Natural killer cell treated with Interleukin-12 subunit alpha and Interleukin-12 subunit beta and Interleukin-15 and Interleukin-18, amount 100 ng/mL, for 72 hours (primary cell): ENCODE measurements around the gene GRM8. TPM values are rescaled to one million over a fixed set of nuclear protein-coding genes. Genes with fewer than 3 reads are reported as not detected.

ENCODE experiments used
- ATAC-seq, 2 donors: fragments of 150-1000 bp; cut with Tn5 transposase in 1 of 2; sonication (Bioruptor Pico), chemical (Tn5 transposase) in 1 of 2; 2 replicates each; pipeline ENCODE4 v1.10.0; 2021
- DNase-seq: peaks from one replicate; pipeline ENCODE4 v3.0.0; 2022; ENCODE audit warnings: low spot score
- H3K27ac Mint-ChIP-seq, 2 donors: 1 replicate in 1 of 2; 2 replicates in 1 of 2; pipeline ENCODE4 v1.8.0; 2022; ENCODE audit warnings: mixed read lengths in 2 of 2, mild to moderate bottlenecking in 1 of 2, moderate library complexity in 1 of 2
- H3K27me3 Mint-ChIP-seq, 2 donors: 1 replicate in 1 of 2; 2 replicates in 1 of 2; pipeline ENCODE4 v1.8.0; 2022; ENCODE audit warnings: mixed read lengths in 2 of 2
- H3K36me3 Mint-ChIP-seq: one replicate; pipeline ENCODE4 v1.8.0; 2022; ENCODE audit warnings: mixed read lengths
- H3K4me1 Mint-ChIP-seq, 2 donors: 1 replicate in 1 of 2; 2 replicates in 1 of 2; pipeline ENCODE4 v1.8.0; 2022; ENCODE audit warnings: low read depth in 2 of 2, mixed read lengths in 2 of 2, mild to moderate bottlenecking in 1 of 2
- H3K4me3 Mint-ChIP-seq: one replicate; pipeline ENCODE4 v1.8.0; 2022; ENCODE audit warnings: mixed read lengths
- H3K9me3 Mint-ChIP-seq: 2 replicates; pipeline ENCODE4 v1.8.0; 2022; ENCODE audit warnings: mixed read lengths
- total RNA-seq, 2 donors: library from RNA; stranded (reverse); gene quantifications; one replicate each; pipeline ENCODE4 v1.2.3, GENCODE V29; 2022

The GRM8 gene
- total RNA-seq, 2 donors from 2014 or later = not detected

DNA sequence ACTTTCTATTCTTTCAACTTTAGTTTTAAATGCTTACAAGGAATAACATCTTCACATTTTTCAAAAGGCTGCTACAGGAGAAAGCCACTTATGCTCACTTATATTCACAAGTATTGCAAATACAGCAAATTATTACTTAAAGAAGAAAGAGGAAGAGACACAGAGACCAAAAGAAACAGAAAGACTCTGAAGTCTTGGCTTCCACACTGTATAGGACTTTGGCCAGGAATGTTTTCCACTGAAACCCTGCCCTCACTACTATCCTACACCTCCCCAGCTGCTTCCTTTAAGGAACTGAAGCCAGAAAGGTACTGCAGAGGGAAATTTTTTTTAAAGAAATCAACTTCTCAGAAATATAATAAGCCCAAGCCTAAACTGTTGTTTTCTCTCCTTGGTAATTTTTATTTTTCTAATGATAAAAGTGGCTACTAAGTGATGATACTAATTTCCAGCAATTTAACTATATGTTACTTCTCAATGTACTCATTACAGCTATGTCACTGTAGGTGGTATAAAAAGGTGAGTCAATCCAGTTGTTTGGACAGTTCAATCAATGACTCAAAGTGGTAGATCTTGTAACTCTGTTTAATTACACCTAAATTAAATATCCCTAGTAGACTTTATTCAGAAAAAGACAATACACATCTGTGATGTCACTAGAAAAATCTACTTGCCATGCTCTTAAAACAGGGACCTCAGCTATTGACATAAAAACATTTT, 231.6 kb downstream of the GRM8 start:
- Mint-ChIP-seq H3K9me3 (peaks cover 3% of the 10 kb centered on the region), H3K4me1 (no peaks in the 10 kb centered on the region), H3K36me3 (no peaks in the 10 kb centered on the region), H3K4me3 (no peak overlapping the region), H3K27ac (no peak overlapping the region), H3K27me3 (no peaks in the 10 kb centered on the region)
- no peak for DNase-seq
- no peak for ATAC-seq

DNA sequence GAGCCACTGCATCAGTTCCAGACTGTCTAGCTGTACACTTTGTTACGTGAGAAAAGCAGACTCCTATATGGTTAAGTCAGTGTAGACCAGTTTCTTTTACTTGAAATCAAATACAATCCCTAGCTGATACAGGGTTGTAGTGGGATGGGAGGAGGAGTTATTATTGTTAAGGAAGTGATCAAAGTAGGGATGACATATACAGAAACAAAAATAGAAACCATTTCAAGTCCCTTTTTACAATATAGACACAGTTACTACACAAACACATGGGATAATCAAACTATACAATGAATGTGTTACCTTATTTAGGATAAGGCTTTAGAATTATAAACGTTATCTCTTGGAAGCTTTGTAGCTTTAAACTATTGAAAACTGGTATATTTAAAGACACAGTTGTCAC, 233.9 kb downstream of the GRM8 start:
- H3K36me3 Mint-ChIP-seq = no peaks in the 10 kb centered on the region
- no peak overlapping the region for H3K4me3 Mint-ChIP-seq
- peaks cover 7% of the 10 kb centered on the region for H3K9me3 Mint-ChIP-seq

DNA sequence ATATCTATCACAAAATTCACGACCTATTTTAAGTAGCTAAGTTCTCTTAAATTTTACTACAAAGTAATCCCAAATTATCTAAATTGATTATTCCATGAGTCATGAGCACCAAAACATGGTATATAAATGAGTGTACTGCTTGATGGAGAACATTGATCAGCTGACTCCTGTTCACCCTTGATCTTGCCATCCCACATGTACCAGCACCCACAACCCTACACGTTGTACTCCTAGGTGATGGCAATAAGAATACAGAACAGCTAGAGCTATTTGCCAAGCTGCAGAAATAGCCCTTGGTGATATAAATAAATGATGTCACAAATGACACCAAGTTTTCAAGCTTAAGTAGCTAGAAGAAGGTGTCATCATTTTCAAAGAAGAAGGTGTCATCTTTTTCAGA, 235.5 kb downstream of the GRM8 start:
- Mint-ChIP-seq H3K36me3 (no peaks in the 10 kb centered on the region), H3K27me3 (no peaks in the 10 kb centered on the region), H3K4me1 (no peaks in the 10 kb centered on the region), H3K27ac (no peak overlapping the region), H3K4me3 (no peak overlapping the region), H3K9me3 (peaks cover 7% of the 10 kb centered on the region)
- DNase-seq (no peak), ATAC-seq (no peak)

More for the DNA sequence above, 233.9 kb downstream of the GRM8 start:
- Mint-ChIP-seq H3K27me3 (no peaks in the 10 kb centered on the region), H3K27ac (no peak overlapping the region), H3K4me1 (no peaks in the 10 kb centered on the region)
- ATAC-seq = no peak
- DNase-seq = no peak

DNA sequence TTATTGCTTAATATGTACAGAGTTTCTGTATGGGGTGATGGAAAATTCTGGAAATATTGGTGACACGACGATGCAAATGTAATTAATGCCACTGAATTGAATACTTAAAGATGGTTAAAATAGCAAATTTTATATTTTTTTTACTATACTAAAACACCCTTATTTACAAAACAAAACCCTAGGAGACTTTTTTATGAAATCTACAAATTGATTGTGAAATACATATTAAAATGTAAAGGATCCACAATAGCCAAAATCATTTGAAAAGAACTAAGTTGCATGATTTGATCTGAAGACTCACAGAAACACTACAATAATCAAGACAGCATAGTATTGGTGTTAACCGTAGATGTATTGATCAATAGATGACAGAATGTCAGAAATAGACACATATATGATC, 252.0 kb downstream of the GRM8 start:
- Mint-ChIP-seq H3K36me3 (no peaks in the 10 kb centered on the region), H3K9me3 (peaks cover 4% of the 10 kb centered on the region), H3K4me3 (no peak overlapping the region), H3K27me3 (peaks cover 0 to 4% of the 10 kb centered on the region in 2 donors), H3K27ac (no peak overlapping the region), H3K4me1 (no peaks in the 10 kb centered on the region)
- no peak for ATAC-seq
- no peak for DNase-seq

DNA sequence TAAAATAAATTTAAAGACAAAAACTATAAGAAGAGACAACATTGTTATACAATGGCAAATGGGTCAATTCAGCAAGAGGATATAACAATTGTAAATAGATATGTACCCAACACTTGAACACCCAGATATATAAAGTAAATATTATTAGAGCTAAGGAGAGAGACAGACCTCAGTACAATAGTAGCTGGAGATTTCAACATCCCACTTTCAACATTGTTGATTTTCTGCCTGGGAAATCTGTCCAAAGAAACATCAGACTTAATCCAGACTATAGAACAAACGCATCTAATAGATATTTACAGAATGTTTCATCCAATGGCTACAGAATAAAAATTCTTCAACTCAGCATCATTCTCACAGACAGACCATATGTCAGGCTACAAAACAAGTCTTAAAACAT, 256.1 kb downstream of the GRM8 start:
- no peaks in the 10 kb centered on the region for H3K36me3 Mint-ChIP-seq
- peaks cover 7% of the 10 kb centered on the region for H3K9me3 Mint-ChIP-seq
- H3K27ac Mint-ChIP-seq = no peak overlapping the region
- ATAC-seq (no peak), DNase-seq (no peak)
- no peaks in the 10 kb centered on the region for H3K4me1 Mint-ChIP-seq
- H3K27me3 Mint-ChIP-seq = no peaks in the 10 kb centered on the region
- H3K4me3 Mint-ChIP-seq = no peak overlapping the region

DNA sequence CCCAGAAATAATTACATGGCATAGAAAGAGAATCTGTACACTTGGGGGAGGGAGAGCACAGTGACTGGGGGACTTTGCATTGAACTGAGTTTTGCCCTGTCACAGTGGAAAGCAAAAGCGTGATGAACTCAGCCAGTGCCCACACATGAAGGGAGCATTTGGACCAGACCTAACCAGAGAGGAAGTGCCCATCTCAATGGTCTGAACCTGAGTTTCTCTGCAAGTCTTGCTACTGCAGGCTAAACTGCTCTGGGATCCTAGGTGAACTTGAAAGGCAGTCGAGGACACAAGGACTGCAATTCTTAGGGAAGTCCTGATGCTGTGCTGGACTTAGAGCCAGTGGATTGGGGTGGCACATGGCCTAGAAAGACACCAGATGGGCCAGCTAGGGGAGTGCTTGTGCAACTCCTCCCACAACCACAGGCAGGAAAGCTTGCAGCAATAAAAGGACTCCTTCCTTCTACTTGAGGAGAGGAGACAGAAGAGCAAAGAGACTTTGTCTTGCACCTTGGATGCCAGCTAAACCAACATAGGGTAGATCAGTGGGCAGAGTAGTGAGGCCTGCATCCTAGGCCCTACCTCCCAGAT, 259.0 kb downstream of the GRM8 start:
- no peak overlapping the region for H3K27ac Mint-ChIP-seq
- H3K4me3 Mint-ChIP-seq = no peak overlapping the region
- H3K27me3 Mint-ChIP-seq = no peaks in the 10 kb centered on the region
- H3K9me3 Mint-ChIP-seq = peaks cover 3% of the 10 kb centered on the region
- ATAC-seq (no peak), DNase-seq (no peak)
- H3K4me1 Mint-ChIP-seq = no peaks in the 10 kb centered on the region
- no peaks in the 10 kb centered on the region for H3K36me3 Mint-ChIP-seq

DNA sequence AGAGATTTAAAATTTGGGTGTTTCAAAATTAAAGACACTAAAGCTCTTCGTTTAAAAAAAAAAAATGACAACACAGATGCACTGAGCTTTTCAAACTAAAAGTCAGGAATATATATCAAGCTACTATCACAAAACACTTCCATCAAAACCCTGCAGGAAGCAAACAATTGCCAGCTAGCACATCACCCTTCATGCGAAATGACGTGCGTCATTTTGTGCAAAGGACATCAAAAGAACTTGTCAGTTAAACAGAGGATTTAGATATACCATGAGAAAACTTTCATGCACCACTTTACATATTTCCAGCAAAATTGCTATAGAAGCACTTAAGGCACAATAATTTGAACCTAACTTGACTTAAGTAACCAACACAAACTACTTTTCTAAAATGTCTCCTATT, 264.7 kb downstream of the GRM8 start:
- H3K9me3 Mint-ChIP-seq = no peaks in the 10 kb centered on the region
- no peaks in the 10 kb centered on the region for H3K4me1 Mint-ChIP-seq
- no peak overlapping the region for H3K27ac Mint-ChIP-seq
- no peak for ATAC-seq
- H3K4me3 Mint-ChIP-seq = no peak overlapping the region
- DNase-seq = no peak
- H3K27me3 Mint-ChIP-seq = no peaks in the 10 kb centered on the region
- H3K36me3 Mint-ChIP-seq = no peaks in the 10 kb centered on the region

DNA sequence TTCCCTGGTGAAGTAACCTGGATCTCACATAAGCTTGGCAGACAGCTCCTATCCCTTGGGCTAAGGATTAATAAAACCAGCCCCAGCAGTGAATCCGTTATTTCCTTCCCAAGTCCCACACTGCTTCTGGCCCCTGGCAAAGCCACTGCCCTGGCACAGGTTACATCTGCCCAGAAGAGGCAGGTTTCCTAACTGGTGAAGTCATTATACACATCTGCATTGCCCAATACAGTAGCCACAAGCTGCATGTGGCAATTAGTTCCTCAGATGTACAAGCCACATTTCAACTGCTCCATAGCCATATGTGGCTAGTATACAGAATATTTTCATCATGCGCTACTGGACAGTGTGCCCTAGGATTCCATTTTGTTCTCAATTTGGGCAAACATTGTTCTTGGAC, 273.0 kb downstream of the GRM8 start:
- Mint-ChIP-seq H3K4me1 (no peaks in the 10 kb centered on the region), H3K4me3 (no peak overlapping the region), H3K9me3 (peaks cover 6% of the 10 kb centered on the region), H3K27ac (no peak overlapping the region), H3K27me3 (no peaks in the 10 kb centered on the region), H3K36me3 (no peaks in the 10 kb centered on the region)
- DNase-seq (no peak), ATAC-seq (no peak)

DNA sequence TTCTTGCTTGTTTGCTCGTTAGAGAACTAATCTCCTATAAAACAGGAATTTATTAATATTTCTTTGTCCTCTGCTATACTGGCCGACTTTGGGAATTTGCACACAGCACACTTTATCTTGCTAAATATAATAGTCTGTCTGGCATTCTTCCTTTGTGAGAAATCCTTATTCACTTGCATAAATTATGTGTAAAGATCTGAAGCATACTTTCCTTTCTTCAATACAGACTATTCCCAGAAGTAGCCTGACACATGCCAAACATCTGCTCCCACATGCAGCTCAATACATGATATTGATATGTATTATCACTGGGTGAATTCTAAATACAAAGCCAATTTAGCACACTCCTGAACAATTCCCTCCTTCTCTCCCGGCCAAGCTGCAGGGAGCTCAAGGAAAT, 273.9 kb downstream of the GRM8 start:
- Mint-ChIP-seq H3K27ac (no peak overlapping the region), H3K36me3 (no peaks in the 10 kb centered on the region), H3K9me3 (peaks cover 6% of the 10 kb centered on the region)

DNA sequence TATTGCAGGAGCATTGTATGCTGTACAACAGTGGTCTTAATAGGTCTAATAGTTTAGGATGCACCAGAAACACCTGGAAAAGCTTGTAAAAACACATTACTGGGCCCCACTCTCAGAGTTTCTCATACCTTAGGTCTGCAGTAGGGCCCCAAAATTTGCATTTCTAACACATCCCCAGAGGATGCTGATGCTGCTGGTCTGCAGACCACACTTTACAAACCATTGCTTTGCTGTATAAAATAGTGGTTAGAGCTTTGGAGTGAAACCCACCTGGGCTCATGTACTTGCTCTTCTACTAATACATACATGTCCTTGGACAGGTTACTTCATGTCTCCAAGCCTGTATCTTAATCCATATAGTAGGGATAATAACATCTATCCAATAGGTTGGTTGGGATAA, 279.7 kb downstream of the GRM8 start:
- Mint-ChIP-seq H3K27ac (no peak overlapping the region), H3K4me1 (no peaks in the 10 kb centered on the region), H3K27me3 (no peaks in the 10 kb centered on the region), H3K36me3 (no peaks in the 10 kb centered on the region), H3K4me3 (no peak overlapping the region), H3K9me3 (peaks cover 4% of the 10 kb centered on the region)
- ATAC-seq (no peak), DNase-seq (no peak)

More for the DNA sequence above, 273.9 kb downstream of the GRM8 start:
- no peaks in the 10 kb centered on the region for H3K4me1 Mint-ChIP-seq
- H3K27me3 Mint-ChIP-seq = no peaks in the 10 kb centered on the region
- ATAC-seq (no peak), DNase-seq (no peak)
- no peak overlapping the region for H3K4me3 Mint-ChIP-seq

DNA sequence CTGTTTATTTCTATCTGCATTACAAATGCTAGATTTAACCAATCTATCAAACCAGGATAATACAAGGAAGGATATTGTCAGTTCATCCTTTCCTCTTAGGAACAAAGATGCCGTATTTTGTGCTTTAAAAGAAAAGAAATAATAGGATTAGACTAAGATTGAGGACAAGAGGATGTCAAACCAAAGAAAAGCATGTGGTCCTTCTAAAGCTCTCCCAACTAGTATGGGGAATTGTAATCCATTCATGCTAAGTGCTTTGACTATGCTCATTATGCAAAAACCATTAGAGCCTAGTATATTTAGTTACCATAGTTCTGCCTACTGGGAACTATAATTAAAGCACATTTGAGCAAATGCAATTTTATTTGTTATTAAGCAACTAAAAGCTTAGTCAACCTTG, 280.2 kb downstream of the GRM8 start:
- no peak overlapping the region for H3K4me3 Mint-ChIP-seq
- no peaks in the 10 kb centered on the region for H3K36me3 Mint-ChIP-seq
- no peak overlapping the region for H3K27ac Mint-ChIP-seq
- DNase-seq (no peak), ATAC-seq (no peak)
- no peaks in the 10 kb centered on the region for H3K27me3 Mint-ChIP-seq
- no peaks in the 10 kb centered on the region for H3K4me1 Mint-ChIP-seq
- peaks cover 4% of the 10 kb centered on the region for H3K9me3 Mint-ChIP-seq

DNA sequence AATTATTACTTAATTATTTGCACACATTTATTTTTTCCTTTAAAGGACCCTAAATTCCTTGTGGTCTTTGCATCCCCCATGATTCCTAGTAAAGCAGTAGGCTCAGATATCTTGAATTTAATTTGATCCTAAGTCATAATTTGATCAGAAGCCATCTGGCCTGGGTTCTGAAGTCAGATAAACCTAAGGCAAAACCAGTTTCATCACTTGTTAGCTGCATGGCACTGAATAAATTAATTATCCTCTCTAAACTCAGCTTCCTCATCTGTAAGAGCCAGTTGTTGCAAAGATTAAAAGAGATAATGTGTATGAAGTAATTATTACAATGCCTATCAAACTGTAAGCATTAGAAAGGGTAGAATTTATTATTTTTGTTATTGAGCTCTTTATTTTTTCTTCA, 293.1 kb downstream of the GRM8 start:
- no peaks in the 10 kb centered on the region for H3K4me1 Mint-ChIP-seq
- H3K4me3 Mint-ChIP-seq = no peak overlapping the region
- H3K36me3 Mint-ChIP-seq = no peaks in the 10 kb centered on the region

DNA sequence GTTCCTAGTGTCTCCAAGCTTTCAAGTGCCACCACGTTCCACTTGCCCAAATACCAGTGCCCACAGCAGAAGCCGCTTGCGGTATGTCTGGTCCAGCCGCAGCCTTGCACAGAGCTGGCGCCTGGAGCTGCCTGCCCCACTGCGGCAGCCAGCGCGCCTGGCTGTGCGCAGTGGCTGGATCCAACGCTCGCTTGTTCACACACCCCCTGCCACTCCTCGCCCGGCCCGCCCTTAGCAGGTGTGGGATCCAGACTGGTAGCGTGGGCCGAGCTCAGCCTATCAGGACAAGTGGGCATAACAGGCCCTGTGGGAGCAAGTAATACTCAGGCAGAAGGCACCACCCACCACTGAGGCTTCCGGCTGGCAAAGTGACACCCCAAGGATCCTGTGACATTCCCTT, 294.4 kb downstream of the GRM8 start:
- Mint-ChIP-seq H3K36me3 (no peaks in the 10 kb centered on the region), H3K27ac (no peak overlapping the region), H3K27me3 (no peaks in the 10 kb centered on the region), H3K4me3 (no peak overlapping the region), H3K4me1 (no peaks in the 10 kb centered on the region), H3K9me3 (no peaks in the 10 kb centered on the region)
- no peak for DNase-seq
- peak in 1 of 2 donors; percentile 56 for ATAC-seq

More for the DNA sequence above, 293.1 kb downstream of the GRM8 start:
- H3K27ac Mint-ChIP-seq = no peak overlapping the region
- no peaks in the 10 kb centered on the region for H3K9me3 Mint-ChIP-seq
- ATAC-seq (no peak), DNase-seq (no peak)
- H3K27me3 Mint-ChIP-seq = no peaks in the 10 kb centered on the region

DNA sequence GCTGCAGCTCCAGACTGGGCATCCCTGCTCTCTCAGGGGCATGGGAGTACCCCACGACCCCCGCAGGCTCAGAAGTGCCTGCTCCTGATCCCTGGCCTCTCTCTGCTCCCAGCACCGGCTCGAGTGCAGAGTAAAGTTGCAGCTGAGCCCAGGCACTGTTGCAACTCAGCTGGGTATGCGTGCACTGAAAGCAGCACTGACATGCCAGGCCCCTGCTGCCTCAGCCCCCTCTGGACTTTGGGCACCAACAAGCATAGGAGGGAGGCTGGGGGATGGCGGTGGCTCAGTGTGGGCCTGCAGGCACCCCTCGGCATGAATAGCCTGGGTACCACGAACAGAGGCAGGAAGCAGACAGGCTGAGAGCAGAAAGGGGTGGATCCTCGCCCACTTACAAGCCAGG, 295.3 kb downstream of the GRM8 start:
- H3K27ac Mint-ChIP-seq = no peak overlapping the region
- peak in 1 of 2 donors; percentile 9 for ATAC-seq

DNA sequence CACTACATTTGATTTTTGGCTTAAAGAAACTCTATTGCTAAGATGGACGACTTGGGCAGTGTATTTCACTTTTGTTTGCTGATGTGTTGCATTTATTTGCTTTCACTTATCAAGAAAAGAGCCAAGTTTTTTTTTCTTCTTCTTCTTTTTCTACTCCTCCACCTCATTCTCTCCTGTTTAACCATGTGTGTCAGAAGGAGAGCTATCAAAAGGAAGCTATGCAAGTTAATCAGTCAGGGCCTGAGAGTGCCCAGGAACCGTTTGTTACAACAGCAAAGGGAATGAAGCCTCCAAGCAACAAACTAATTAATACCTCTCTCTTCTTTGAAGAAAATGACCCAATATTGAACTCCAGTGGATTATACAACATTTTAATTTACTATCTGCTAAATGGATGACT, 299.3 kb downstream of the GRM8 start:
- ATAC-seq = no peak
- no peaks in the 10 kb centered on the region for H3K4me1 Mint-ChIP-seq
- no peak overlapping the region for H3K27ac Mint-ChIP-seq
- no peak for DNase-seq
- no peaks in the 10 kb centered on the region for H3K27me3 Mint-ChIP-seq
- peaks cover 3% of the 10 kb centered on the region for H3K9me3 Mint-ChIP-seq
- no peak overlapping the region for H3K4me3 Mint-ChIP-seq
- no peaks in the 10 kb centered on the region for H3K36me3 Mint-ChIP-seq

More for the DNA sequence above, 295.3 kb downstream of the GRM8 start:
- Mint-ChIP-seq H3K36me3 (no peaks in the 10 kb centered on the region), H3K4me3 (no peak overlapping the region), H3K4me1 (no peaks in the 10 kb centered on the region), H3K27me3 (no peaks in the 10 kb centered on the region), H3K9me3 (no peaks in the 10 kb centered on the region)
- DNase-seq = no peak
